GM23338 (cell line): ENCODE data around the gene PDK4. TPM values are rescaled to one million over a fixed set of nuclear protein-coding genes. Genes with fewer than 3 reads are reported as not detected.

Experiments used
- ATAC-seq: fragments of 200-7000 bp; cut with Tn5 transposase; 3 replicates; pipeline ENCODE4 v1.9.1; 2020
- DNase-seq: peaks from one replicate; pipeline ENCODE4 v3.0.0-alpha.2; 2015; ENCODE audit warnings: low spot score
- H2AFZ ChIP-seq: fragments of 200-600 bp; sonication (generic); 2 replicates; pipeline ENCODE4 v1.8.0; 2016; ENCODE audit warnings: antibody characterized with exemption, mild to moderate bottlenecking, moderate library complexity
- H3F3A ChIP-seq: fragments of 200-600 bp; sonication (generic); replicated peaks from 2 replicates; pipeline ENCODE4 v1.8.0; 2017; ENCODE audit warnings: antibody characterized with exemption, mixed run types, low read depth
- H3K27ac ChIP-seq: fragments of 200-600 bp; sonication (generic); 2 replicates; pipeline ENCODE4 v1.6.1; 2016; ENCODE audit warnings: low read depth
- H3K27me3 ChIP-seq: fragments of 200-600 bp; sonication (generic); 2 replicates; pipeline ENCODE4 v1.8.0; 2016; ENCODE audit warnings: mild to moderate bottlenecking, mixed run types, moderate library complexity; ENCODE audit not compliant: insufficient read depth
- H3K36me3 ChIP-seq: fragments of 200-600 bp; sonication (generic); 2 replicates; pipeline ENCODE4 v1.8.0; 2016; ENCODE audit warnings: mild to moderate bottlenecking; ENCODE audit not compliant: insufficient read depth
- H3K4me1 ChIP-seq: fragments of 200-600 bp; sonication (generic); 2 replicates; pipeline ENCODE4 v1.8.0; 2016; ENCODE audit warnings: mild to moderate bottlenecking, moderate library complexity; ENCODE audit not compliant: insufficient read depth
- H3K4me2 ChIP-seq: fragments of 200-600 bp; sonication (generic); 2 replicates; pipeline ENCODE4 v1.7.1; 2017; ENCODE audit warnings: mixed run types
- H3K4me3 ChIP-seq: fragments of 200-600 bp; sonication (generic); 2 replicates; pipeline ENCODE4 v1.6.1; 2016; ENCODE audit warnings: mixed run types
- H3K79me2 ChIP-seq: fragments of 200-600 bp; sonication (generic); replicated peaks from 2 replicates; pipeline ENCODE4 v1.8.0; 2017; ENCODE audit warnings: mild to moderate bottlenecking; ENCODE audit not compliant: insufficient read depth
- H3K9me2 ChIP-seq: fragments of 200-600 bp; sonication (generic); 2 replicates; pipeline ENCODE4 v1.8.0; 2017; ENCODE audit not compliant: insufficient read depth
- H4K20me1 ChIP-seq: fragments of 200-600 bp; sonication (generic); replicated peaks from 2 replicates; pipeline ENCODE4 v1.8.0; 2017; ENCODE audit warnings: mild to moderate bottlenecking; ENCODE audit not compliant: insufficient read depth
- H3K27ac Mint-ChIP-seq: 2 replicates; pipeline ENCODE4 v1.8.0; 2020; ENCODE audit warnings: inconsistent platforms, mild to moderate bottlenecking, moderate library complexity, mixed read lengths
- H3K27me3 Mint-ChIP-seq: 3 replicates; pipeline ENCODE4 v1.8.0; 2022; ENCODE audit warnings: low read depth, mild to moderate bottlenecking, moderate library complexity, mixed read lengths, inconsistent platforms; ENCODE audit not compliant: insufficient read depth, poor library complexity
- H3K36me3 Mint-ChIP-seq: 3 replicates; pipeline ENCODE4 v1.8.0; 2021; ENCODE audit warnings: low read depth, mild to moderate bottlenecking, inconsistent platforms, moderate library complexity, mixed read lengths
- H3K4me1 Mint-ChIP-seq: 3 replicates; pipeline ENCODE4 v1.8.0; 2020; ENCODE audit warnings: mild to moderate bottlenecking, inconsistent platforms, mixed read lengths
- H3K4me3 Mint-ChIP-seq: 3 replicates; pipeline ENCODE4 v1.8.0; 2021; ENCODE audit warnings: moderate library complexity, mild to moderate bottlenecking, inconsistent platforms, mixed read lengths
- H3K9me3 Mint-ChIP-seq: 3 replicates; pipeline ENCODE4 v1.8.0; 2020; ENCODE audit warnings: moderate library complexity, mild to moderate bottlenecking, inconsistent platforms, mixed read lengths
- EZH2phosphoT487 ChIP-seq: fragments of 200-600 bp; sonication (generic); IDR thresholded peaks from one replicate; pipeline ENCODE4 v1.8.1; 2018; ENCODE audit warnings: antibody characterized with exemption; ENCODE audit not compliant: unreplicated experiment
- JUNB ChIP-seq: IDR thresholded peaks from one replicate; pipeline ENCODE4 v1.6.1; 2016; ENCODE audit warnings: antibody characterized with exemption; ENCODE audit not compliant: unreplicated experiment
- NANOG ChIP-seq: IDR thresholded peaks from 2 replicates; pipeline ENCODE4 v1.6.1; 2016; ENCODE audit warnings: antibody characterized with exemption, borderline replicate concordance
- POLR2AphosphoS5 ChIP-seq: IDR thresholded peaks from 2 replicates; pipeline ENCODE4 v1.6.1; 2016; ENCODE audit warnings: antibody characterized with exemption, low read depth
- ZNF462 ChIP-seq: fragments of 250-450 bp; sonication (Bioruptor Pico); IDR thresholded peaks from 2 replicates; pipeline ENCODE4 v1.5.0; 2020; ENCODE audit warnings: mild to moderate bottlenecking, moderate library complexity
- polyA plus RNA-seq: library from polyadenylated mRNA; unstranded; fragments of >200 nt; fragmentation: Nextera tagmentation; extraction: Ambion mirVana; gene quantifications from 2 replicates; pipeline ENCODE4 v1.2.1, GENCODE V29; 2016
- total RNA-seq: library from RNA; depleted of rRNA; stranded (reverse); fragments of >200 nt; shearing (Covaris generic); gene quantifications from 2 replicates; pipeline ENCODE4 v1.2.3, GENCODE V29; 2014
- TF ChIP-seq, protein P1 (sequence below), 2 experiments: fragments of 200-600 bp in 1 of 2; sonication (generic) in 1 of 2; conservative IDR thresholded peaks; 2 replicates each; pipeline versions ENCODE4 v1.5.1 to v1.6.1; 2016 to 2017; ENCODE audit warnings: antibody characterized with exemption in 2 of 2, low read depth in 2 of 2, mild to moderate bottlenecking in 2 of 2, moderate library complexity in 1 of 2
- TF ChIP-seq, protein P2 (sequence below): IDR thresholded peaks from 2 replicates; pipeline ENCODE4 v1.6.1; 2016; ENCODE audit warnings: antibody characterized with exemption

PDK4 gene
- total and polyA plus RNA-seq, 2 experiments from 2014 or later: 0.32 TPM; not detected in 1

DNA sequence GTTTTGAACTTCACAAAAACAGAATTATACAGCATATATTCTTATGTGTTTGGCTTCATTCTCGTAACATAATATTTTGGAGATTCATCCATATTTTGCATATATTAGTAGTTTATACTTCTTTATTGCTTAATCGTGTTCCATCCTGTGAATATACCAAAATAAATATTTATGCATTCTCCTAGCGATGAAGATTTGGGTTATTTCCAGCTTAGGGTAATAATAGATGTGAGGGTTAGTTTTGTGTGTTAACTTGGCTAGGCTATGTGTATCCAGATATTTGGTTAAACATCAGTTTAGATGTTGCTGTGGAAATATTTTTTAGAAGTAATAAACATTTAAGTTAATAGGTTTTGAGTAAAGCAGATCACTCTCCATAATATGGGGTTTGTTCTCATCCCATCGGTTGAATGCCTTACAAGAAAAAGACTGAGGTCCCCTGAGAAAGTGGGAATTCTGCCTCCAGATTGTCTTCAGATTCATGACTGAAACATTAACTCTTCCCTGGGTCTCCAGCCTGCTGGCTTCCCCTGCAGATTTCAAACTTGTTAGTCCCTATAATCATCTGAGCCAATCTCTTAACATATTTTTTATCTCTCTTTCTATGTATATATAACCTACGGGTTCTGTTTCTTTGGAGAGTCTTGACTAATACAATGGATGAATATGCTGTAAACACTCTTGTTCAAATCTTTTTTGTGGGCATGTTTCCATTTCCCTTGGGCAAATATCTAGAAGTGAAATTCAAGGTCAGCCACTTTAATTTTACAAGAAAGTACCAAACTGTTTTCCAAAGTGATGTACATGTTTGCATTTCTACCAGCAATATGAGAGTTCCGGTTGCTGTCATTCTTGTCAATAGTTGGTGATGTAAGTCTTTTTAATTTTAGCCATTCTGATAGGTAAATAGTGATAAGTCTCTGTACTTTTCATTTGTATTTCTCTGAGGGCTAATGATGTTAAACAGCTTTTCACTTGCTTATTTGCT lies 48.7 kb downstream of the PDK4 start:
- Histone ChIP-seq H3K9me2 (0 out of 2 replicates have a peak, but pooled peaks cover 3% of the 10 kb centered on the region), H4K20me1 (no peaks in the 10 kb centered on the region), H3K4me3 (no peak overlapping the region), H3K36me3 (no peaks in the 10 kb centered on the region), H2AFZ (no peak overlapping the region), H3K4me2 (no peak overlapping the region), H3K27me3 (no peaks in the 10 kb centered on the region), H3K79me2 (no peaks in the 10 kb centered on the region), H3F3A (no peaks in the 10 kb centered on the region), H3K4me1 (no peaks in the 10 kb centered on the region), H3K27ac (no peak overlapping the region)
- H3K4me1 Mint-ChIP-seq: no peaks in the 10 kb centered on the region; the same call in 2 of the 3 replicates
- TF ChIP-seq, protein P1, sequence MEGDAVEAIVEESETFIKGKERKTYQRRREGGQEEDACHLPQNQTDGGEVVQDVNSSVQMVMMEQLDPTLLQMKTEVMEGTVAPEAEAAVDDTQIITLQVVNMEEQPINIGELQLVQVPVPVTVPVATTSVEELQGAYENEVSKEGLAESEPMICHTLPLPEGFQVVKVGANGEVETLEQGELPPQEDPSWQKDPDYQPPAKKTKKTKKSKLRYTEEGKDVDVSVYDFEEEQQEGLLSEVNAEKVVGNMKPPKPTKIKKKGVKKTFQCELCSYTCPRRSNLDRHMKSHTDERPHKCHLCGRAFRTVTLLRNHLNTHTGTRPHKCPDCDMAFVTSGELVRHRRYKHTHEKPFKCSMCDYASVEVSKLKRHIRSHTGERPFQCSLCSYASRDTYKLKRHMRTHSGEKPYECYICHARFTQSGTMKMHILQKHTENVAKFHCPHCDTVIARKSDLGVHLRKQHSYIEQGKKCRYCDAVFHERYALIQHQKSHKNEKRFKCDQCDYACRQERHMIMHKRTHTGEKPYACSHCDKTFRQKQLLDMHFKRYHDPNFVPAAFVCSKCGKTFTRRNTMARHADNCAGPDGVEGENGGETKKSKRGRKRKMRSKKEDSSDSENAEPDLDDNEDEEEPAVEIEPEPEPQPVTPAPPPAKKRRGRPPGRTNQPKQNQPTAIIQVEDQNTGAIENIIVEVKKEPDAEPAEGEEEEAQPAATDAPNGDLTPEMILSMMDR (conservative IDR thresholded peaks at IDR 0.05; ENCODE audit: low read depth in 2 of 2): no peak
- TF ChIP-seq POLR2AphosphoS5 (no peak), ZNF462 (no peak), NANOG (no peak), EZH2phosphoT487 (no peak), JUNB (no peak)
- TF ChIP-seq, protein P2, sequence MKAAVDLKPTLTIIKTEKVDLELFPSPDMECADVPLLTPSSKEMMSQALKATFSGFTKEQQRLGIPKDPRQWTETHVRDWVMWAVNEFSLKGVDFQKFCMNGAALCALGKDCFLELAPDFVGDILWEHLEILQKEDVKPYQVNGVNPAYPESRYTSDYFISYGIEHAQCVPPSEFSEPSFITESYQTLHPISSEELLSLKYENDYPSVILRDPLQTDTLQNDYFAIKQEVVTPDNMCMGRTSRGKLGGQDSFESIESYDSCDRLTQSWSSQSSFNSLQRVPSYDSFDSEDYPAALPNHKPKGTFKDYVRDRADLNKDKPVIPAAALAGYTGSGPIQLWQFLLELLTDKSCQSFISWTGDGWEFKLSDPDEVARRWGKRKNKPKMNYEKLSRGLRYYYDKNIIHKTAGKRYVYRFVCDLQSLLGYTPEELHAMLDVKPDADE: no peak
- peaks cover 4% of the 10 kb centered on the region; the same call in 1 of the 3 replicates for H3K9me3 Mint-ChIP-seq
- H3K27me3 Mint-ChIP-seq: no peaks in the 10 kb centered on the region
- DNase-seq (no peak), ATAC-seq (no peak)
- no peak overlapping the region for H3K27ac Mint-ChIP-seq
- H3K36me3 Mint-ChIP-seq: no peaks in the 10 kb centered on the region
- H3K4me3 Mint-ChIP-seq: no peak overlapping the region
